ENCODE data around the gene ZSCAN26. TPM values are rescaled to one million over a fixed set of nuclear protein-coding genes. Genes with fewer than 3 reads are reported as not detected.

The ZSCAN26 gene
- 22.8 and 42.1 TPM in 2 replicates for total RNA-seq (2012; rRNA removed)
- polyA plus RNA-seq (2012; rRNA removed), result 12.8 and 13.1 TPM in 2 replicates
- 2.2 and 4.8 TPM in 2 replicates for polyA plus RNA-seq (2012; cell fraction: cytosol; rRNA removed)
- 11.2 and 46.2 TPM in 2 replicates for polyA plus RNA-seq (2012; cell fraction: nucleus; rRNA removed; ENCODE audit: low replicate concordance)
- percentile 74 among the genes with signal in this experiment for Bru-seq, nascent RNA
- percentile 72 among the genes with signal in this experiment for BruChase-seq, experiment 1, labeled RNA remaining after a 6-hour chase
- percentile 88 among the genes with signal in this experiment for BruChase-seq, experiment 2, labeled RNA remaining after a 2-hour chase
- long read RNA-seq, partial matches to known transcripts, result 1 of 8 reads
- long read RNA-seq, other reads (novel, unspliced or antisense), result 1 of 8 reads

- WGBS, 2 experiments (ENCODE audit: extremely low coverage in 2 of 2, insufficient read length in 1 of 2), result 0% methylated on average over 10 of the region's 32 CpGs; no CpG with 5 or more reads in 1 of the 2 experiments
- in situ Hi-C loops (cut with MboI; ENCODE audit: low sequenced_read_pairs), result no loop called here
These were observed at the start of gene ZSCAN26 for GRCh38 chr6:28266962-28267694. ZSCAN26 (plus strand) TSS chr6:28267143; CDS start chr6:28271920, 4,777 bp downstream.

More at GRCh38 chr6:28266962-28267694, at the start of gene ZSCAN26:
- intact Hi-C loops (cut with micrococcal nuclease), result loop anchor here (1.0 to 5.0 kb wide), 3 partner anchors 15 to 130 kb away; partner anchors contain the start of genes ZKSCAN4 and ZSCAN31
- Histone ChIP-seq H3K4me1 (ENCODE audit: control insufficient read depth, insufficient read depth, low read length) (no peaks in the 10 kb centered on the region), H3K4me2 (ENCODE audit: low read depth, low read length) (peak within 1 kb of the TSS; percentile 99), H2BK15ac (ENCODE audit: low read depth, low read length) (0 out of 3 replicates have a peak within 1 kb of the TSS, but pooled peaks have one; percentile 12), H3K14ac (replicated peaks; ENCODE audit: low read depth, low read length) (peak within 1 kb of the TSS; percentile 86), H2AFZ (replicated peaks; ENCODE audit: low read length, poor library complexity) (peak within 1 kb of the TSS; percentile 92), H4K20me1 (ENCODE audit: insufficient read depth, low read length) (no peaks in the 10 kb centered on the region), H3K9ac (ENCODE audit: low read depth, low read length) (peak within 1 kb of the TSS; percentile 92), H2BK20ac (ENCODE audit: low read depth, low read length) (no peak within 1 kb of the TSS; the same call in 1 of the 2 replicates), H3K56ac (ENCODE audit: extremely low read depth, insufficient read depth, low read length) (peak within 1 kb of the TSS; percentile 80), H3K4ac (ENCODE audit: low read depth, low read length) (peak within 1 kb of the TSS; percentile 84), H3K9me1 (ENCODE audit: insufficient read depth, low read length) (peaks cover 3% of the 10 kb centered on the region), H3K9me3 (ENCODE audit: control insufficient read depth, insufficient read depth, low read length) (no peaks in the 10 kb centered on the region), H3K4me3 (ENCODE audit: insufficient read depth, low read depth, low read length) (peak within 1 kb of the TSS; percentile 72), H3K27me3 (ENCODE audit: control insufficient read depth, insufficient read depth, low read length) (no peaks in the 10 kb centered on the region), H3K79me1 (ENCODE audit: low read depth in 1 of 2, low read length in 2 of 2) (peaks cover 10 to 30% of the 10 kb centered on the region in 2 experiments), H2AK5ac (ENCODE audit: low read depth, low read length) (0 out of 2 replicates have a peak within 1 kb of the TSS, but pooled peaks have one; percentile 41), H4K8ac (ENCODE audit: low read depth in 2 of 2, low read length in 2 of 2) (peak within 1 kb of the TSS; percentile 60 to 85), H2BK5ac (ENCODE audit: low read depth, low read length, poor library complexity, severe bottlenecking) (peak within 1 kb of the TSS; percentile 85), H2BK120ac (ENCODE audit: low read depth, low read length) (peak within 1 kb of the TSS; percentile 59), H3K27ac (ENCODE audit: insufficient read depth, low read length) (peak within 1 kb of the TSS; percentile 95), H2AK9ac (replicated peaks; ENCODE audit: low read depth, low read length, poor library complexity) (peak within 1 kb of the TSS; percentile 49), H3K36me3 (ENCODE audit: control insufficient read depth, insufficient read depth, low read length) (peaks cover 5% of the 10 kb centered on the region; the same call in 1 of the 2 replicates), H4K5ac (ENCODE audit: low read depth, low read length) (peak within 1 kb of the TSS; percentile 86), H4K91ac (ENCODE audit: insufficient read depth, low read depth, low read length) (peak within 1 kb of the TSS; percentile 87), H3K18ac (ENCODE audit: low read depth, low read length) (peak within 1 kb of the TSS; percentile 80), H3K23ac (ENCODE audit: low read depth, low read length) (peak within 1 kb of the TSS; percentile 83)
- ATAC-seq (ENCODE audit: low read depth), result peak; percentile 92
- TF ChIP-seq MXI1 (IDR thresholded peaks at IDR 0.05; ENCODE audit: borderline replicate concordance, low read depth, low read length) (no peak), SMC3 (IDR thresholded peaks at IDR 0.05; ENCODE audit: low read depth, low read length) (no peak), CTCF (conservative IDR thresholded peaks at IDR 0.05; ENCODE audit: low read depth, low read length) (no peak), CHD1 (IDR thresholded peaks at IDR 0.05; ENCODE audit: low read depth, low read length) (no peak), NFE2L2 (IDR thresholded peaks at IDR 0.05; ENCODE audit: low read depth, low read length) (no peak), MAFK (IDR thresholded peaks at IDR 0.05; ENCODE audit: low read depth, low read length) (no peak), POLR2A (IDR thresholded peaks at IDR 0.05; ENCODE audit: low read depth, low read length) (peak; percentile 59; the same call in 1 of the 2 replicates), BHLHE40 (IDR thresholded peaks at IDR 0.05; ENCODE audit: low read depth, low read length) (no peak), MAZ (IDR thresholded peaks at IDR 0.05; ENCODE audit: borderline replicate concordance, low read depth, low read length) (peak; percentile 59; the same call in 1 of the 2 replicates), FOS (IDR thresholded peaks at IDR 0.05; ENCODE audit: low read depth, low read length) (no peak)
- peak; percentile 89 for DNase-seq
- ChIA-PET POLR2A (ENCODE audit: unreplicated experiment) (interaction anchor here (0.9 to 1.5 kb wide), 3 partner anchors 15 to 131 kb away, joined by 3 to 6 read pairs (median 6); partner anchors contain the start of gene ZKSCAN4), CTCF (interaction anchor here (0.6 to 1.8 kb wide), 3 partner anchors 89 to 1471 kb away, joined by 3 to 11 read pairs (median 3); no protein-coding TSS in a partner anchor)
- dilution Hi-C loops (cut with HindIII; ENCODE audit: low sequenced_read_pairs, unreplicated experiment), result no loop called here
- BruUV-seq (replicated peaks), result no TSS peak

Data from IMR-90 (cell line).